Measurements from ENCODE around the gene SUSD6.

GRCh38 chr14:69755784-69756183 lies 144.4 kb downstream of the SUSD6 start:
- TF ChIP-seq CTCF (IDR thresholded peaks at IDR 0.05) (no peak), POLR2A (IDR thresholded peaks at IDR 0.05) (peak in 1 of 2 donors; percentile 24)
